Ascending aorta (tissue), 2 donors: Measurements from ENCODE around the gene ALPL. TPM values are rescaled to one million over a fixed set of nuclear protein-coding genes. Genes with fewer than 3 reads are reported as not detected.

Source experiments
- DNase-seq, 2 donors: peaks; one replicate each; pipeline ENCODE4 v3.0.0-alpha.2; 2019; ENCODE audit warnings: low spot score in 2 of 2
- H3K27ac ChIP-seq, 2 donors: fragments of 200-600 bp; sonication (generic); one replicate each; pipeline ENCODE4 v1.5.1; 2016 to 2017; ENCODE audit warnings: mild to moderate bottlenecking in 1 of 2
- H3K27me3 ChIP-seq: fragments of 200-600 bp; sonication (generic); one replicate; pipeline ENCODE4 v1.5.1; 2017
- H3K36me3 ChIP-seq, 2 donors: fragments of 200-600 bp; sonication (generic); one replicate each; pipeline ENCODE4 v1.5.1; 2016
- H3K4me1 ChIP-seq, 2 donors: fragments of 200-600 bp; sonication (generic); one replicate each; pipeline ENCODE4 v1.5.1; 2016 to 2017; ENCODE audit warnings: mild to moderate bottlenecking in 1 of 2
- H3K4me3 ChIP-seq, 2 donors: fragments of 200-600 bp; sonication (generic); one replicate each; pipeline ENCODE4 v1.5.1; 2016 to 2017; ENCODE audit warnings: mild to moderate bottlenecking in 1 of 2
- H3K9me3 ChIP-seq, 2 donors: fragments of 200-600 bp; sonication (generic); one replicate each; pipeline ENCODE4 v1.5.1; 2016
- intact Hi-C: fragments of 100-400 bp; cut with DNase I; formaldehyde crosslinking; loops from one replicate; pipeline ENCODE4 v1.15.1; 2023
- total RNA-seq: library from RNA; depleted of rRNA; stranded (reverse); fragments of >200 nt; gene quantifications from one replicate; pipeline ENCODE4 v1.1.0, GENCODE V29; 2016
- TF ChIP-seq, protein P1 (sequence below), 3 experiments: fragments of 200-600 bp in 2 of 3; fragments of 450-650 bp in 1 of 3; sonication (generic) in 2 of 3; IDR thresholded peaks; one replicate each; pipeline ENCODE4 v1.5.1; 2016 to 2019; ENCODE audit warnings: antibody characterized with exemption in 3 of 3, mild to moderate bottlenecking in 1 of 3, moderate library complexity in 1 of 3

The ALPL gene
- total RNA-seq, 1 donor from 2014 or later: 35.3 TPM

DNA sequence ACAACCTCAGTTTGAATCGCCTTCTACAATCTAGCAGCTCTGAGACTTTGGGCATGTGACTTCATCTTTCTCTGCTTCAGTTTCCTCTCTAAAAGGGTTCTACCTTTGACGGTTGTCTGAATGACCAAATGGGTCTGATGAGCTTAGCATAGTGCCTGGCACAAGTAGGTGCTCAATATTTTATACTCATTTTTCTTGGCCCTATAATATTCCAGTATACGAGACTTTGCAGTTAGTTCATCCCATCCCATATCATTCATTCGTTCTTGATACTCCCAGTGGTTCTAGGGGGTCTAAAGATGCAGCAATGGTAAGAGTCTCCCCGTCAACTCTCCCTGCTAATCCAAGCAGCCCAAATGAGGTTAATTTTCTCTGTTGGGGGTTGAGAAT, 67.6 kb downstream of the ALPL start:
- H3K27ac ChIP-seq: no peak overlapping the region
- TF ChIP-seq, protein P1, sequence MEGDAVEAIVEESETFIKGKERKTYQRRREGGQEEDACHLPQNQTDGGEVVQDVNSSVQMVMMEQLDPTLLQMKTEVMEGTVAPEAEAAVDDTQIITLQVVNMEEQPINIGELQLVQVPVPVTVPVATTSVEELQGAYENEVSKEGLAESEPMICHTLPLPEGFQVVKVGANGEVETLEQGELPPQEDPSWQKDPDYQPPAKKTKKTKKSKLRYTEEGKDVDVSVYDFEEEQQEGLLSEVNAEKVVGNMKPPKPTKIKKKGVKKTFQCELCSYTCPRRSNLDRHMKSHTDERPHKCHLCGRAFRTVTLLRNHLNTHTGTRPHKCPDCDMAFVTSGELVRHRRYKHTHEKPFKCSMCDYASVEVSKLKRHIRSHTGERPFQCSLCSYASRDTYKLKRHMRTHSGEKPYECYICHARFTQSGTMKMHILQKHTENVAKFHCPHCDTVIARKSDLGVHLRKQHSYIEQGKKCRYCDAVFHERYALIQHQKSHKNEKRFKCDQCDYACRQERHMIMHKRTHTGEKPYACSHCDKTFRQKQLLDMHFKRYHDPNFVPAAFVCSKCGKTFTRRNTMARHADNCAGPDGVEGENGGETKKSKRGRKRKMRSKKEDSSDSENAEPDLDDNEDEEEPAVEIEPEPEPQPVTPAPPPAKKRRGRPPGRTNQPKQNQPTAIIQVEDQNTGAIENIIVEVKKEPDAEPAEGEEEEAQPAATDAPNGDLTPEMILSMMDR (IDR thresholded peaks at IDR 0.05): no peak
- peaks cover 0 to 8% of the 10 kb centered on the region in 2 donors for H3K4me1 ChIP-seq
- DNase-seq: no peak
- intact Hi-C loops: no loop called here
- no peaks in the 10 kb centered on the region for H3K36me3 ChIP-seq
- H3K9me3 ChIP-seq: no peaks in the 10 kb centered on the region
- H3K27me3 ChIP-seq: no peaks in the 10 kb centered on the region
- no peak overlapping the region for H3K4me3 ChIP-seq

DNA sequence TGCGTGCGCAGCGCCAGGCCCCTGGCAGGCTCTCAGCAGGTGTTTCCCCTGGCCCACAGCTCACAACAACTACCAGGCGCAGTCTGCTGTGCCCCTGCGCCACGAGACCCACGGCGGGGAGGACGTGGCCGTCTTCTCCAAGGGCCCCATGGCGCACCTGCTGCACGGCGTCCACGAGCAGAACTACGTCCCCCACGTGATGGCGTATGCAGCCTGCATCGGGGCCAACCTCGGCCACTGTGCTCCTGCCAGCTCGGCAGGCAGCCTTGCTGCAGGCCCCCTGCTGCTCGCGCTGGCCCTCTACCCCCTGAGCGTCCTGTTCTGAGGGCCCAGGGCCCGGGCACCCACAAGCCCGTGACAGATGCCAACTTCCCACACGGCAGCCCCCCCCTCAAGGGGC, 68.1 kb downstream of the ALPL start:
- intact Hi-C loops: no loop called here
- Histone ChIP-seq H3K4me1 (peaks cover 0 to 8% of the 10 kb centered on the region in 2 donors), H3K27ac (no peak overlapping the region), H3K36me3 (no peaks in the 10 kb centered on the region), H3K9me3 (no peaks in the 10 kb centered on the region), H3K27me3 (no peaks in the 10 kb centered on the region), H3K4me3 (no peak overlapping the region)
- no peak for DNase-seq
- TF ChIP-seq, protein P1 (IDR thresholded peaks at IDR 0.05): no peak

DNA sequence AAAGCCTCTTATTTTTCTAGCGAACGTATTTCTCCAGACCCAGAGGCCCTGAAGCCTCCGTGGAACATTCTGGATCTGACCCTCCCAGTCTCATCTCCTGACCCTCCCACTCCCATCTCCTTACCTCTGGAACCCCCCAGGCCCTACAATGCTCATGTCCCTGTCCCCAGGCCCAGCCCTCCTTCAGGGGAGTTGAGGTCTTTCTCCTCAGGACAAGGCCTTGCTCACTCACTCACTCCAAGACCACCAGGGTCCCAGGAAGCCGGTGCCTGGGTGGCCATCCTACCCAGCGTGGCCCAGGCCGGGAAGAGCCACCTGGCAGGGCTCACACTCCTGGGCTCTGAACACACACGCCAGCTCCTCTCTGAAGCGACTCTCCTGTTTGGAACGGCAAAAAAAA, 68.7 kb downstream of the ALPL start:
- DNase-seq: no peak
- Histone ChIP-seq H3K4me3 (no peak overlapping the region), H3K27ac (no peak overlapping the region), H3K36me3 (no peaks in the 10 kb centered on the region), H3K27me3 (no peaks in the 10 kb centered on the region), H3K4me1 (peaks cover 0 to 8% of the 10 kb centered on the region in 2 donors), H3K9me3 (no peaks in the 10 kb centered on the region)
- TF ChIP-seq, protein P1 (IDR thresholded peaks at IDR 0.05): no peak
- intact Hi-C loops: no loop called here

DNA sequence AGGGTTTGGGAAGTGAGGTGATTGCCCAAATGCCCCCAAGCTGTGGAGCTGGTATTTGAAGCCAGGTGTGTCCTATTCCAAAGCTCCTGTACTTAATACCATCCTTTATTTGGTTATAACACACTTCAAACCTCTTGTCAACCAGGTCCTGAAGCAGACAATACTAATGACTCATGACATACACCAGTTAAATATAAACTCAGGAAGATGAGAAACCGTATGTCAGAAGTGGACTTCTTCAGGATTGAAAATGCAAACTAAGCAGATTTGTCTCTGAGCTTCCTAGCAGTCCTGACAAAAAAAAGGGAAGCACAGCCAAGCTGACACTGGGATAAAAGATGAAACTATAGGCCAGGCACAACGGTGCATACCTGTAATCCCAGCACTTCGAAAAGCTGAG, 70.6 kb downstream of the ALPL start:
- no peak overlapping the region for H3K4me3 ChIP-seq
- TF ChIP-seq, protein P1 (IDR thresholded peaks at IDR 0.05): no peak
- H3K27ac ChIP-seq: no peak overlapping the region
- H3K9me3 ChIP-seq: no peaks in the 10 kb centered on the region
- no peaks in the 10 kb centered on the region for H3K27me3 ChIP-seq
- no peaks in the 10 kb centered on the region for H3K36me3 ChIP-seq
- H3K4me1 ChIP-seq: peaks cover 0 to under 1% of the 10 kb centered on the region in 2 donors
- DNase-seq: no peak
- intact Hi-C loops: no loop called here

DNA sequence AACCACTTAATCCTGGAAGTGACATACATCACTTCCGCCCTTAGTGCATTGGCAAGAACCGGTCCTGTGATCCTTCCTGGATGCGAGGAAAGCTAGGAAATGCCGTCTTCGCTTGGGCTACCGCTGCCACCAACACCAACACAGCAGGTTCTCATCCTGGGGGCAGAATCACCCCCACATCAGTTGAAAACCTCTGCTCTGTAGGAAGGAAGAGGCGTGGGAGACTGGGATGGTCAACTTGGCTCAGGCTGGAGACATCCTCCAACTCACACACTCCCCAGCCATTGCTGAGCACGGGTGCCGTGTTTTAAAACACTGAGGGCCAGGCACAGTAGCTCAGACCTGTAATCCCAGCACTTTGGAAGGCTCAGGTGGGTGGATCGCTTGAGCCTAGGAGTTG, 74.9 kb downstream of the ALPL start:
- Histone ChIP-seq H3K36me3 (no peaks in the 10 kb centered on the region), H3K27me3 (no peaks in the 10 kb centered on the region), H3K4me1 (no peaks in the 10 kb centered on the region), H3K27ac (no peak overlapping the region), H3K9me3 (no peaks in the 10 kb centered on the region), H3K4me3 (no peak overlapping the region)
- no peak for DNase-seq
- TF ChIP-seq, protein P1 (IDR thresholded peaks at IDR 0.05): no peak
- intact Hi-C loops: no loop called here

DNA sequence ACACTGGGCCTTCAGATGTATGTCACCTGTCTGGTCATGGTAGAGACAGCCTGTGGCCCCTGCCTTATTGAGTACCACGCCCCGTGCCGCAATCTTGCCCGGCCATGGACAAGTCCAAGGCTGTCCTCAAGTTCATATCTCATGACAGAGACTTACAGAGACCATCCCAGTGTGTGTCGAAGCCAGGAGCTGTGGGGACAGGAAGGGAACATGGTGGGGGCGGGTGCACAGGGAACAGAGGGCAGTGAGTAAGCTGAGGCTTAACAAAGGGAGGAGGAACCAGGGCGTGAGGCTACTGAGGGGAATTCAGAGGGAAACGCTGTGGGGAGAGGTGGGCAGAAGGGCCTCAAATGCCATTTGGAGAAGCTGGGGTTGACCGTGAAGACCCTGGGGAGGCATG, 75.8 kb downstream of the ALPL start:
- Histone ChIP-seq H3K36me3 (no peaks in the 10 kb centered on the region), H3K4me3 (no peak overlapping the region), H3K27me3 (no peaks in the 10 kb centered on the region), H3K27ac (no peak overlapping the region), H3K4me1 (no peaks in the 10 kb centered on the region), H3K9me3 (no peaks in the 10 kb centered on the region)
- intact Hi-C loops: no loop called here
- no peak for DNase-seq
- TF ChIP-seq, protein P1 (IDR thresholded peaks at IDR 0.05): no peak
